Measurements from ENCODE around the gene ARHGAP18. TPM values are rescaled to one million over a fixed set of nuclear protein-coding genes. Genes with fewer than 3 reads are reported as not detected.

The ARHGAP18 gene
- polyA plus RNA-seq, 1 of the 3 experiments (the other 2 are of a cell fraction): 25.0 TPM

GRCh38 chr6:129662980-129663431, 47.0 kb downstream of the ARHGAP18 start:
- Histone ChIP-seq H3K9ac (no peak overlapping the region), H3K4me2 (0 out of 2 replicates have a peak overlapping the region, but pooled peaks have one; percentile 7), H3F3A (replicated peaks; ENCODE audit: insufficient read depth) (peaks cover 37% of the 10 kb centered on the region), H2AFZ (ENCODE audit: low read depth) (no peak overlapping the region), H3K27me3 (ENCODE audit: insufficient read depth) (no peaks in the 10 kb centered on the region), H3K4me3 (ENCODE audit: low read depth in 2 of 2, low read length in 1 of 2) (no peak overlapping the region), H3K4me1 (ENCODE audit: control insufficient read depth in 1 of 2, insufficient read depth in 2 of 2, low read depth in 1 of 2, low read length in 1 of 2) (peaks cover 2 to 48% of the 10 kb centered on the region in 2 experiments; a peak in 3 of 4 replicates), H3K9me2 (no peaks in the 10 kb centered on the region), H3K27ac (ENCODE audit: low read depth in 2 of 2, low read length in 1 of 2) (peak overlapping the region in 1 of 2 experiments; percentile 31; a peak in 1 of 4 replicates), H3K36me3 (replicated peaks in 1 of 2; ENCODE audit: control insufficient read depth in 1 of 2, insufficient read depth in 2 of 2, low read length in 1 of 2) (peaks cover 0 to 23% of the 10 kb centered on the region in 2 experiments), H3K9me3 (no peaks in the 10 kb centered on the region), H4K20me1 (ENCODE audit: insufficient read depth) (0 out of 2 replicates have a peak, but pooled peaks cover 4% of the 10 kb centered on the region), H3K79me2 (ENCODE audit: insufficient read depth) (peaks cover 94% of the 10 kb centered on the region)
- ChIA-PET CTCF (no interaction called here), POLR2A (no interaction called here)
- DNase-seq: no peak
- WGBS (ENCODE audit: low lambda C conversion rate): 62% methylated on average over 4 of the region's 4 CpGs
- TF ChIP-seq REST (IDR thresholded peaks at IDR 0.05; ENCODE audit: low read depth, low read length) (no peak), EP300 (IDR thresholded peaks at IDR 0.05; ENCODE audit: borderline replicate concordance in 1 of 2, low read depth in 1 of 2, low read length in 1 of 2) (no peak), GATA2 (CRISPR knock-in tag; IDR thresholded peaks at IDR 0.05) (no peak), FOSL2 (IDR thresholded peaks at IDR 0.05; ENCODE audit: borderline replicate concordance, low read depth) (0 out of 2 replicates have a peak, but pooled peaks have one; percentile 18)

GRCh38 chr6:129662406-129662766, 47.6 kb downstream of the ARHGAP18 start:
- ChIA-PET CTCF (no interaction called here), POLR2A (no interaction called here)
- H4K20me1 ChIP-seq (ENCODE audit: insufficient read depth): peaks cover 4% of the 10 kb centered on the region; the same call in 1 of the 2 replicates
- no peaks in the 10 kb centered on the region for H3K27me3 ChIP-seq (ENCODE audit: insufficient read depth)
- H3K27ac ChIP-seq (ENCODE audit: low read depth in 2 of 2, low read length in 1 of 2): peak overlapping the region in 1 of 2 experiments; percentile 31; a peak in 2 of 4 replicates
- no peak overlapping the region for H3K4me2 ChIP-seq
- H3K9me2 ChIP-seq: no peaks in the 10 kb centered on the region
- H2AFZ ChIP-seq (ENCODE audit: low read depth): no peak overlapping the region
- no peak overlapping the region for H3K9ac ChIP-seq
- no peak for DNase-seq
- H3K36me3 ChIP-seq (replicated peaks in 1 of 2; ENCODE audit: control insufficient read depth in 1 of 2, insufficient read depth in 2 of 2, low read length in 1 of 2): peaks cover 0 to 27% of the 10 kb centered on the region in 2 experiments
- H3F3A ChIP-seq (replicated peaks; ENCODE audit: insufficient read depth): peaks cover 33% of the 10 kb centered on the region
- no peak overlapping the region for H3K4me3 ChIP-seq (ENCODE audit: low read depth in 2 of 2, low read length in 1 of 2)
- 38% methylated on average over 2 of the region's 2 CpGs for WGBS (ENCODE audit: low lambda C conversion rate)
- no peaks in the 10 kb centered on the region for H3K9me3 ChIP-seq
- peaks cover 98% of the 10 kb centered on the region for H3K79me2 ChIP-seq (ENCODE audit: insufficient read depth)
- H3K4me1 ChIP-seq (ENCODE audit: control insufficient read depth in 1 of 2, insufficient read depth in 2 of 2, low read depth in 1 of 2, low read length in 1 of 2): peaks cover 2 to 42% of the 10 kb centered on the region in 2 experiments; a peak in 3 of 4 replicates
- TF ChIP-seq YY1 (IDR thresholded peaks at IDR 0.05; ENCODE audit: low read depth) (no peak), EP300 (IDR thresholded peaks at IDR 0.05; ENCODE audit: borderline replicate concordance in 1 of 2, low read depth in 1 of 2, low read length in 1 of 2) (no peak), ZBTB33 (IDR thresholded peaks at IDR 0.05; ENCODE audit: borderline replicate concordance, low read depth) (no peak), NFIC (IDR thresholded peaks at IDR 0.05; ENCODE audit: borderline replicate concordance) (no peak), GABPA (IDR thresholded peaks at IDR 0.05; ENCODE audit: low read depth) (no peak), FOXJ3 (CRISPR knock-in tag; IDR thresholded peaks at IDR 0.05) (no peak), RCOR1 (IDR thresholded peaks at IDR 0.05; ENCODE audit: low read length) (no peak), ELF1 (IDR thresholded peaks at IDR 0.05) (no peak), RFX5 (IDR thresholded peaks at IDR 0.05; ENCODE audit: low read length) (no peak), SIN3A (IDR thresholded peaks at IDR 0.05; ENCODE audit: borderline replicate concordance, low read depth, low read length) (no peak), MEF2A (IDR thresholded peaks at IDR 0.05; ENCODE audit: borderline replicate concordance, low read depth) (no peak), MAX (IDR thresholded peaks at IDR 0.05; ENCODE audit: low read depth) (no peak), PBX3 (IDR thresholded peaks at IDR 0.05) (no peak), GATA2 (CRISPR knock-in tag; IDR thresholded peaks at IDR 0.05) (no peak), TAF1 (IDR thresholded peaks at IDR 0.05; ENCODE audit: borderline replicate concordance, low read depth, low read length) (no peak), POLR2AphosphoS5 (IDR thresholded peaks at IDR 0.05; ENCODE audit: low read depth, low read length) (no peak), CTCF (IDR thresholded peaks at IDR 0.05) (no peak), RAD21 (IDR thresholded peaks at IDR 0.05; ENCODE audit: low read length) (no peak)

All from SK-N-SH (cell line).